Smooth muscle cell (in vitro differentiated cells): ENCODE results near the gene SLC25A25. TPM values are rescaled to one million over a fixed set of nuclear protein-coding genes. Genes with fewer than 3 reads are reported as not detected.

Experiments
- DNase-seq: peaks from one replicate; lab custom pipeline; 2025; ENCODE audit not compliant: unreplicated experiment; lab: John Stamatoyannopoulos, UW
- H2AFZ ChIP-seq: fragments of 200-600 bp; sonication (generic); 2 replicates; pipeline ENCODE4 v1.6.0; 2016; ENCODE audit warnings: antibody characterized with exemption, low read depth, mild to moderate bottlenecking
- H3F3A ChIP-seq: fragments of 200-600 bp; sonication (generic); 2 replicates; pipeline ENCODE4 v1.6.0; 2017; ENCODE audit warnings: antibody characterized with exemption, low read depth
- H3K27ac ChIP-seq: fragments of 200-600 bp; sonication (generic); 2 replicates; pipeline ENCODE4 v1.5.1; 2016; ENCODE audit warnings: low read depth, mild to moderate bottlenecking
- H3K27me3 ChIP-seq: fragments of 200-600 bp; sonication (generic); 2 replicates; pipeline ENCODE4 v1.6.1; 2016; ENCODE audit warnings: low read depth, mild to moderate bottlenecking
- H3K36me3 ChIP-seq: fragments of 200-600 bp; sonication (generic); 2 replicates; pipeline ENCODE4 v1.5.1; 2016; ENCODE audit warnings: low read depth
- H3K4me1 ChIP-seq: fragments of 200-600 bp; sonication (generic); 2 replicates; pipeline ENCODE4 v1.5.1; 2016; ENCODE audit warnings: low read depth
- H3K4me2 ChIP-seq: fragments of 200-600 bp; sonication (generic); 2 replicates; pipeline ENCODE4 v1.6.0; 2016; ENCODE audit warnings: mild to moderate bottlenecking
- H3K4me3 ChIP-seq: fragments of 200-600 bp; sonication (generic); 2 replicates; pipeline ENCODE4 v1.5.1; 2016; ENCODE audit warnings: mild to moderate bottlenecking
- H3K79me2 ChIP-seq: fragments of 200-600 bp; sonication (generic); 2 replicates; pipeline ENCODE4 v1.6.0; 2016; ENCODE audit warnings: low read depth, mild to moderate bottlenecking
- H3K9ac ChIP-seq: fragments of 200-600 bp; sonication (generic); 2 replicates; pipeline ENCODE4 v1.6.0; 2016; ENCODE audit warnings: low read depth
- H3K9me3 ChIP-seq: fragments of 200-600 bp; sonication (generic); replicated peaks from 2 replicates; pipeline ENCODE4 v1.5.1; 2016; ENCODE audit warnings: low read depth
- H4K20me1 ChIP-seq: fragments of 200-600 bp; sonication (generic); 2 replicates; pipeline ENCODE4 v1.6.0; 2016; ENCODE audit warnings: low read depth
- CTCF ChIP-seq: fragments of 200-600 bp; sonication (generic); IDR thresholded peaks from 2 replicates; pipeline ENCODE4 v1.5.1; 2017; ENCODE audit warnings: borderline replicate concordance, mild to moderate bottlenecking, antibody characterized with exemption; ENCODE audit not compliant: insufficient read depth, poor library complexity, severe bottlenecking
- WGBS: methylation state at CpG from one replicate; pipeline ENCODE4 v1.1.7; 2016; ENCODE audit warnings: low lambda C conversion rate; 5-methylcytosine and 5-hydroxymethylcytosine counted together
- polyA plus RNA-seq: library from polyadenylated mRNA; unstranded; fragments of >200 nt; fragmentation: Nextera tagmentation; extraction: Ambion mirVana; gene quantifications from 2 replicates; pipeline ENCODE4 v1.2.1, GENCODE V29; 2016
- total RNA-seq: library from RNA; depleted of rRNA; stranded (reverse); fragments of >200 nt; gene quantifications from 2 replicates; pipeline ENCODE4 v1.2.3, GENCODE V29; 2014

The SLC25A25 gene
- total and polyA plus RNA-seq, 2 experiments from 2014 or later, result 15.7 to 20.5 TPM

- no peaks in the 10 kb centered on the region for H3F3A ChIP-seq
- H3K79me2 ChIP-seq, result peaks cover 33% of the 10 kb centered on the region
- no peak overlapping the region for H3K27ac ChIP-seq
- 97% methylated on average over 16 of the region's 18 CpGs for WGBS
- no peaks in the 10 kb centered on the region for H3K9me3 ChIP-seq
- no peak for DNase-seq
- peaks cover 20% of the 10 kb centered on the region for H3K4me1 ChIP-seq
- H3K36me3 ChIP-seq, result no peaks in the 10 kb centered on the region
- H3K4me3 ChIP-seq, result peak overlapping the region; percentile 42
- H3K27me3 ChIP-seq, result no peaks in the 10 kb centered on the region
- H3K9ac ChIP-seq, result no peak overlapping the region
- TF ChIP-seq CTCF, result no peak
- H2AFZ ChIP-seq, result no peak overlapping the region
- H4K20me1 ChIP-seq, result peaks cover 10% of the 10 kb centered on the region
- H3K4me2 ChIP-seq, result peak overlapping the region; percentile 85
Observed at GRCh38 chr9:128065907-128066712, 1.9 kb upstream of the SLC25A25 start.

- H3K4me3 ChIP-seq, result peak within 1 kb of the TSS; percentile 80
- no peak for TF ChIP-seq CTCF
- peak within 1 kb of the TSS; percentile 83 for H2AFZ ChIP-seq
- H3K4me2 ChIP-seq, result peak within 1 kb of the TSS; percentile 95
- peaks cover 22% of the 10 kb centered on the region for H3K4me1 ChIP-seq
- peak within 1 kb of the TSS; percentile 97 for H3K9ac ChIP-seq
- peak; percentile 82 for DNase-seq
- H3K9me3 ChIP-seq, result no peaks in the 10 kb centered on the region
- H3K36me3 ChIP-seq, result no peaks in the 10 kb centered on the region
- no peaks in the 10 kb centered on the region for H3K27me3 ChIP-seq
- peak within 1 kb of the TSS; percentile 97 for H3K27ac ChIP-seq
- H3F3A ChIP-seq, result no peaks in the 10 kb centered on the region
- peaks cover 10% of the 10 kb centered on the region for H4K20me1 ChIP-seq
- WGBS, result 40% methylated on average over 54 of the region's 54 CpGs
- peaks cover 39% of the 10 kb centered on the region for H3K79me2 ChIP-seq
Observed at GRCh38 chr9:128066713-128067644, 1.1 kb upstream of the SLC25A25 start, which contains the start of gene NAIF1. Gene NAIF1 (minus strand): TSS chr9:128067320. CDS start chr9:128067101, 219 bp downstream.

- Histone ChIP-seq H2AFZ (no peak overlapping the region), H3K36me3 (no peaks in the 10 kb centered on the region), H3K9ac (peak overlapping the region; percentile 87), H3K79me2 (peaks cover 45% of the 10 kb centered on the region), H3F3A (peaks cover 4% of the 10 kb centered on the region), H3K9me3 (no peaks in the 10 kb centered on the region), H3K4me1 (peaks cover 34% of the 10 kb centered on the region), H4K20me1 (peaks cover 10% of the 10 kb centered on the region), H3K4me3 (peak overlapping the region; percentile 79), H3K4me2 (peak overlapping the region; percentile 95), H3K27ac (peak overlapping the region; percentile 72), H3K27me3 (no peaks in the 10 kb centered on the region)
- WGBS, result 2% methylated on average over 42 of the region's 50 CpGs
- TF ChIP-seq CTCF, result no peak
- DNase-seq, result no peak
Observed at GRCh38 chr9:128068386-128069205, 564 bp downstream of the SLC25A25 start.
